Trophoblast cell (in vitro differentiated cells and primary cell): ENCODE results near the gene CDH26.

ENCODE experiments used
- DNase-seq, 2 donors: peaks; one replicate each; pipeline ENCODE4 v3.0.0-alpha.2; 2016
- H2AFZ ChIP-seq: 2 replicates; pipeline ENCODE4 v1.6.1; 2013; ENCODE audit warnings: low read length, moderate library complexity, mild to moderate bottlenecking; ENCODE audit not compliant: insufficient read depth, poor library complexity
- H2AK5ac ChIP-seq: 2 replicates; pipeline ENCODE4 v1.6.1; 2013; ENCODE audit warnings: mild to moderate bottlenecking, low read length
- H2BK120ac ChIP-seq: 2 replicates; pipeline ENCODE4 v1.6.1; 2013; ENCODE audit warnings: low read length, mild to moderate bottlenecking, moderate library complexity; ENCODE audit not compliant: insufficient read depth, poor library complexity
- H2BK12ac ChIP-seq: 2 replicates; pipeline ENCODE4 v1.6.1; 2013; ENCODE audit warnings: mild to moderate bottlenecking, low read length, moderate library complexity
- H2BK5ac ChIP-seq: 2 replicates; pipeline ENCODE4 v1.6.1; 2013; ENCODE audit warnings: low read length, low read depth, moderate library complexity, mild to moderate bottlenecking; ENCODE audit not compliant: poor library complexity
- H3K14ac ChIP-seq: 2 replicates; pipeline ENCODE4 v1.6.1; 2013; ENCODE audit warnings: mild to moderate bottlenecking, low read length
- H3K18ac ChIP-seq: 2 replicates; pipeline ENCODE4 v1.6.1; 2013; ENCODE audit warnings: mild to moderate bottlenecking, low read length
- H3K23ac ChIP-seq: 2 replicates; pipeline ENCODE4 v1.6.1; 2013; ENCODE audit warnings: low read length
- H3K27ac ChIP-seq: 2 replicates; pipeline ENCODE4 v1.5.1; 2013; ENCODE audit warnings: low read depth, mild to moderate bottlenecking, inconsistent platforms, low read length, moderate library complexity
- H3K27me3 ChIP-seq: 2 replicates; pipeline ENCODE4 v1.6.1; 2013; ENCODE audit warnings: inconsistent platforms, mild to moderate bottlenecking, low read length, moderate library complexity; ENCODE audit not compliant: insufficient read depth
- H3K36me3 ChIP-seq, 2 experiments: 1 replicate in 1 of 2; 2 replicates in 1 of 2; pipeline ENCODE4 v1.6.1; 2013; ENCODE audit warnings: low read length in 2 of 2, mild to moderate bottlenecking in 2 of 2, moderate library complexity in 1 of 2; ENCODE audit not compliant: insufficient read depth in 2 of 2, control insufficient read depth in 1 of 2
- H3K4ac ChIP-seq: 2 replicates; pipeline ENCODE4 v1.6.1; 2013; ENCODE audit warnings: low read depth, mild to moderate bottlenecking, low read length, moderate library complexity
- H3K4me1 ChIP-seq, 2 experiments: 1 replicate in 1 of 2; 2 replicates in 1 of 2; pipeline ENCODE4 v1.6.1; 2013; ENCODE audit warnings: low read length in 2 of 2, mild to moderate bottlenecking in 2 of 2, moderate library complexity in 1 of 2; ENCODE audit not compliant: insufficient read depth in 2 of 2, control insufficient read depth in 1 of 2
- H3K4me2 ChIP-seq: 2 replicates; pipeline ENCODE4 v1.6.1; 2013; ENCODE audit warnings: inconsistent platforms, mild to moderate bottlenecking, low read length, moderate library complexity
- H3K4me3 ChIP-seq: 2 replicates; pipeline ENCODE4 v1.5.1; 2013; ENCODE audit warnings: mild to moderate bottlenecking, low read depth, low read length, inconsistent platforms
- H3K79me1 ChIP-seq: one replicate; pipeline ENCODE4 v1.6.1; 2013; ENCODE audit warnings: low read length
- H3K79me2 ChIP-seq: 2 replicates; pipeline ENCODE4 v1.6.1; 2013; ENCODE audit warnings: low read length, mild to moderate bottlenecking; ENCODE audit not compliant: control insufficient read depth, insufficient read depth, poor library complexity
- H3K9ac ChIP-seq: 2 replicates; pipeline ENCODE4 v1.6.1; 2013; ENCODE audit warnings: mild to moderate bottlenecking, low read length
- H3K9me3 ChIP-seq: 2 replicates; pipeline ENCODE4 v1.6.1; 2013; ENCODE audit warnings: low read depth, mild to moderate bottlenecking, control low read depth, inconsistent platforms, low read length; ENCODE audit not compliant: insufficient read depth
- H4K12ac ChIP-seq: 2 replicates; pipeline ENCODE4 v1.6.1; 2013; ENCODE audit warnings: low read depth, mild to moderate bottlenecking, low read length, moderate library complexity
- H4K8ac ChIP-seq: 2 replicates; pipeline ENCODE4 v1.6.1; 2013; ENCODE audit warnings: low read depth, mild to moderate bottlenecking, low read length, moderate library complexity
- H4K91ac ChIP-seq: one replicate; pipeline ENCODE4 v1.6.1; 2013; ENCODE audit warnings: low read depth, mild to moderate bottlenecking, low read length, moderate library complexity
- WGBS: extraction: QIAGEN DNeasy Blood & Tissue Kit; methylation state at CpG from one replicate; pipeline ENCODE4 v1.1.7; 2013; ENCODE audit warnings: missing lambda C conversion rate; ENCODE audit not compliant: insufficient read length, insufficient coverage; ENCODE audit errors: extremely low coverage; 5-methylcytosine and 5-hydroxymethylcytosine counted together

The CDH26 gene

DNA sequence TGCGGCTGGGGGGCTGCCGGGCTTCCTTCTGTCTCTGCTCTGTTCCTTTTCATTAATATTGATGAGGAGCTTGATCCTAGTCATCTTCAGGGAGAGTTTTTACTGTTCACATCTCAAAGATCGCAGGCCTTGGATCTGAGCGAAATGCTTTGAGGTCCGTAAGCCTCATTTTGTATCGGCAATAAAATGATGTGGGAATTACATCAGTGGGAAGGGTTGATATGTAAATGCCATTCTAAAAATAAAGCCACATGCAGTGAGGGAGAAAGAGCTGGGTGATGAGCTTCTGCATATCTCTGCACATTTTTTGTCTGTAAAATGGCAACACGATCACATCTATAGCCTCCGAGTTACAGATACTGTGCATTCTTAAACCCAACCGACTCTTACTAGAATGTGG, 24.9 kb downstream of the CDH26 start:
- no peak overlapping the region for H3K14ac ChIP-seq
- H2BK12ac ChIP-seq = no peak overlapping the region
- H2AFZ ChIP-seq = no peak overlapping the region
- H2BK120ac ChIP-seq = no peak overlapping the region
- no peaks in the 10 kb centered on the region for H3K36me3 ChIP-seq
- no peak overlapping the region for H3K4me3 ChIP-seq
- no peak for DNase-seq
- H3K23ac ChIP-seq = no peak overlapping the region
- H3K4me2 ChIP-seq = no peak overlapping the region
- no peak overlapping the region for H3K18ac ChIP-seq
- no peak overlapping the region for H3K27ac ChIP-seq
- H4K91ac ChIP-seq = no peak overlapping the region
- H4K8ac ChIP-seq = no peak overlapping the region
- H3K79me2 ChIP-seq = no peaks in the 10 kb centered on the region
- no peaks in the 10 kb centered on the region for H3K9me3 ChIP-seq
- H2AK5ac ChIP-seq = no peak overlapping the region
- no CpG with 5 or more reads among the region's 9 CpGs for WGBS
- no peak overlapping the region for H2BK5ac ChIP-seq
- H4K12ac ChIP-seq = no peak overlapping the region
- no peaks in the 10 kb centered on the region for H3K79me1 ChIP-seq
- H3K9ac ChIP-seq = no peak overlapping the region
- H3K27me3 ChIP-seq = no peaks in the 10 kb centered on the region
- H3K4ac ChIP-seq = no peak overlapping the region
- H3K4me1 ChIP-seq = no peaks in the 10 kb centered on the region

DNA sequence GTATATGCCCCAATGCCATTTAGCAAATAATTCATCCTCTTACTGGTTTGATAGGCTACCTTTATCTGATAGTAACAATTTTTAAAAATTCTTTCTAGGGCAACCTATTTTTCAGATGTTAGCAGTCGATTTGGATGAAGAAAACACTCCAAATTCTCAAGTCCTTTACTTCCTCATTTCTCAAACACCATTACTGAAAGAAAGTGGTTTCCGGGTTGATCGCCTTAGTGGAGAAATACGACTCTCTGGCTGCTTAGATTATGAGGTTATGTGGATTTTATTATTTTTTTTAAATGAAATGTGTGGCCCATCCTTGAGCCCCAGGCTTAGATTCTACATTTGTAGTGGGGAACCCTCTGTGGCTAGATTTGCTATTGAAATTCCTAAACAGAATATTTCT, 26.3 kb downstream of the CDH26 start:
- H4K12ac ChIP-seq = no peak overlapping the region

GRCh38 chr20:59985164-59985563, 26.9 kb downstream of the CDH26 start:
- no peak for DNase-seq
- H3K4ac ChIP-seq = no peak overlapping the region
- H3K79me1 ChIP-seq = no peaks in the 10 kb centered on the region
- no peak overlapping the region for H3K18ac ChIP-seq
- H3K4me1 ChIP-seq = no peaks in the 10 kb centered on the region
- no peaks in the 10 kb centered on the region for H3K36me3 ChIP-seq
- H2AK5ac ChIP-seq = no peak overlapping the region
- no peaks in the 10 kb centered on the region for H3K79me2 ChIP-seq
- no peak overlapping the region for H3K4me3 ChIP-seq
- H3K27me3 ChIP-seq = no peaks in the 10 kb centered on the region
- H2BK5ac ChIP-seq = no peak overlapping the region
- H3K23ac ChIP-seq = no peak overlapping the region
- no peak overlapping the region for H4K91ac ChIP-seq
- no peak overlapping the region for H4K8ac ChIP-seq
- H3K14ac ChIP-seq = no peak overlapping the region
- no peak overlapping the region for H4K12ac ChIP-seq
- no peaks in the 10 kb centered on the region for H3K9me3 ChIP-seq
- H3K4me2 ChIP-seq = no peak overlapping the region
- no peak overlapping the region for H2BK12ac ChIP-seq
- no CpG with 5 or more reads among the region's 8 CpGs for WGBS
- no peak overlapping the region for H2AFZ ChIP-seq
- H3K27ac ChIP-seq = no peak overlapping the region
- H3K9ac ChIP-seq = no peak overlapping the region
- no peak overlapping the region for H2BK120ac ChIP-seq

More for the DNA sequence above, 26.3 kb downstream of the CDH26 start:
- H2AFZ ChIP-seq = no peak overlapping the region
- H4K91ac ChIP-seq = no peak overlapping the region
- no peak overlapping the region for H3K18ac ChIP-seq
- no peak overlapping the region for H3K4me3 ChIP-seq
- no peak overlapping the region for H3K14ac ChIP-seq
- DNase-seq = no peak
- H3K23ac ChIP-seq = no peak overlapping the region
- no peaks in the 10 kb centered on the region for H3K79me2 ChIP-seq
- no peak overlapping the region for H3K27ac ChIP-seq
- H2AK5ac ChIP-seq = no peak overlapping the region
- no peak overlapping the region for H2BK12ac ChIP-seq
- no peaks in the 10 kb centered on the region for H3K79me1 ChIP-seq
- H2BK5ac ChIP-seq = no peak overlapping the region
- H3K4me1 ChIP-seq = no peaks in the 10 kb centered on the region
- WGBS = no CpG with 5 or more reads among the region's 4 CpGs
- H3K9ac ChIP-seq = no peak overlapping the region
- H4K8ac ChIP-seq = no peak overlapping the region
- no peaks in the 10 kb centered on the region for H3K27me3 ChIP-seq
- H3K9me3 ChIP-seq = no peaks in the 10 kb centered on the region
- no peak overlapping the region for H2BK120ac ChIP-seq
- H3K4me2 ChIP-seq = no peak overlapping the region
- no peaks in the 10 kb centered on the region for H3K36me3 ChIP-seq
- no peak overlapping the region for H3K4ac ChIP-seq

DNA sequence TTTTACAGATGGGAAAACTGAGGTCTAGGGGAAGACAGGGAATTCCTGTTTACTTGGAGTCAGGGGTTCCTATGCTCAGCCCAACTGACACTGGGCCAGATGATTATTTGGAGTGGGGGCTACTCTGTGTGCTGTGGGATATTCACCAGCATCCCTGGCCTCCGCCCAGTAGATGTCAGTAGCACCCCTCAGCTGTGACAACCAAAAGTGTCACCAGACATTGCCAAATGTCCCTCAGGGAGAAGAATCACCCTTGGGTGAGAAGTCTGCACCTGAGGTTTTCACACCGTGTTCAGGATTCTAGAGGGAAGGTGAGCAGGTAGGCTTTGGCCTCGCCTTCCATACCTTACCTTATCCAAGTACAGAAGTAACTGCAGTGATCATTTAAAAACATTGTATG, 27.6 kb downstream of the CDH26 start:
- H3K27ac ChIP-seq = no peak overlapping the region
- WGBS = no CpG with 5 or more reads among the region's 3 CpGs

More for the DNA sequence above, 27.6 kb downstream of the CDH26 start:
- no peak overlapping the region for H3K9ac ChIP-seq
- H3K4me2 ChIP-seq = no peak overlapping the region
- no peak overlapping the region for H4K91ac ChIP-seq
- no peaks in the 10 kb centered on the region for H3K79me2 ChIP-seq
- no peak overlapping the region for H2BK5ac ChIP-seq
- no peak overlapping the region for H2BK120ac ChIP-seq
- no peaks in the 10 kb centered on the region for H3K9me3 ChIP-seq
- no peak overlapping the region for H2AK5ac ChIP-seq
- H3K4me3 ChIP-seq = no peak overlapping the region
- H3K23ac ChIP-seq = no peak overlapping the region
- no peak for DNase-seq
- no peak overlapping the region for H3K4ac ChIP-seq
- no peaks in the 10 kb centered on the region for H3K27me3 ChIP-seq
- no peak overlapping the region for H3K18ac ChIP-seq
- no peaks in the 10 kb centered on the region for H3K4me1 ChIP-seq
- H4K8ac ChIP-seq = no peak overlapping the region
- no peak overlapping the region for H3K14ac ChIP-seq
- no peak overlapping the region for H2BK12ac ChIP-seq
- H4K12ac ChIP-seq = no peak overlapping the region
- H3K79me1 ChIP-seq = no peaks in the 10 kb centered on the region
- H2AFZ ChIP-seq = no peak overlapping the region
- H3K36me3 ChIP-seq = no peaks in the 10 kb centered on the region
